HG02840 (cell line): ENCODE data around the gene NUCKS1.
"Not testable (repeated sequence)": the region's sequence is repeated elsewhere in the genome, so short reads cannot be mapped to it uniquely, and the experiment has no call there.

ENCODE experiments used
- ATAC-seq: cut with Tn5 transposase; IDR thresholded peaks from one replicate; pipeline ENCODE4 v1.9.1; 2021; ENCODE audit warnings: mild to moderate bottlenecking, moderate library complexity, moderate number of reproducible peaks; ENCODE audit not compliant: unreplicated experiment, low FRiP score

Gene NUCKS1

DNA sequence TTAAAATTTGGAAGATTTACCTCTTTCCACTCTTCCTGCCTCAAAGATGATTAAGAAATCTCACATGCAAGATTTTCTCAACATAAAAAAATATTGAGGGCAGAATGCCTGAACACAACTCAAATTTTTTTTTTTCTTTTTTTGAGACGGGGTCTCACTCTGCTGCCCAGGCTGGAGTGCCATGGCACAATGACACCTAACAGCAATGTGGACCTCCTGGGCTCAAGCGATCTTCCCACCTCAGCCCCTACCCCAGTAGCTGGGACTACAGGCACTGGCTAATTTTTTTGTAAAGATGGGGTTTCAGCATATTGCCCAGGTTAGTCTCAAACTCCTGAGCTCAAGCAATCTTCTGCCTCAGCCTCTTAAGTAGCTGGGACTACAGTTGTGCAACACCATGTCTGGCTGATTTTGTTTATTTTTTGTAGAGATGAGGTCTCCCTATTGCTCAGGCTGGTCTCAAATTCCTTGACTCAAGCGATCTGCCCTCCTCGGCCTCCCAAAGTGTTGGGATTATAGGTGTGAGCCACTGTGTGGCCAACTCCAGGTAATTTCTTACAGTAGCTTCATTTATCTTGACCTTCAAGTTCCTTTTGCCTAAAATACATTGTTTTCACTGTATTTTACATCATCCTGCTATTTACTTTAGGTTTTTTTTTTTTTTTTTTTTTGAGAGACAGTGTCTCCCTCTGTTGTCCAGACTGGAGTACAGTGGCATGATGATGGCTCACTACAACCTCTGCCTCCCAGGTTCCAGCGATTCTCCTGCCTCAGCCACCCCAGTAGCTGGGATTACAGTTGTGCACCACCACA is 10.4 kb downstream of the NUCKS1 start:
- ATAC-seq: no peak

DNA sequence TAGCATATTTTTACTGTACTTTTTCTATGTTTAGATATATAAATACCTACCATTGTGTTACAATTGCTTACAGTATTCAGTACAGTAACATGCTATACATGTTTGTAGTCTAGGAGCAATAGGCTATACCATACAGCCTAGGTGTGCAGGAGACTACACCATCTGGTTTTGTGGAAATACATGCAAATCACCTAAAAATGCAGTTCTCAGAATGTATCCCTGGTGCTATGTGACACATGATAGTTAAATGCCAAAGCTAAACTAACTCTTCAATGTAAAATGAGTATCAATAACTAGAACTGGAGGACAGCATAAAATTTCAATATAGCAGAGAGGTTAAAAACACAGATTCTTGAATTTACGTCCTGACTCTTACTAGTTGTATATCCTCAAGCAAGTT is 14.8 kb downstream of the NUCKS1 start:
- no peak for ATAC-seq

GRCh38 chr1:205733438-205734175 is 16.4 kb downstream of the NUCKS1 start:
- no peak for ATAC-seq

DNA sequence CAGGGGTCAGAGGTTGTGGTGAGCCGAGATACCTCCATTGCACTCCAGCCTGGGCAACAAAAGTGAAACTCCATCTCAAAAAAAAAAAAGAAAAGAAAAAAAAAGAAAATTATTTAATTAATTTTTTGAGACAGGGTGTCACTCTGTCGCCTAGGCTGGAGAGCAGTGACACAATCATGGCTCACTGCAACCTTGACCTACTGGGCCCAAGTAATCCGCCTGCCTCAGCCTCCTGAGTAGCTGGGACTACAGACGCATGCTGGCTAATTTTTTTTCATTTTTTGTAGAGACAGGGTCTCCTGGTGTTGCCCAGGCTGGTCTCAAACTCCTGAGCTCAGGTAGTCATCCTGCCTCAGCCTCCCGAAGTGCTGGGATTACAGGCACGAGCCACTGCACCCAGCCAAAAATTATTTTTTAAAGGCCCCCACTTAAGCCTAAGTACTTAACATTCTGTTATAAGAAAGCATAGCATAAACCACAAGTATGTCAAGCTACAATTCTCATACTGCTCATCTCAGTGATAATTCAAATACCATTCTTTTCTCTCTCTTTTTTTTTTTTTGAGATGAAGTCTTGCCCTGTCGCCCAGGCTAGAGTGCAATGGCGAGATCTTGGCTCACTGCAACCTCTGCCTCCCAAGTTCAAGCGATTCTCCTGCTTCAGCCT is 19.9 kb downstream of the NUCKS1 start:
- no peak for ATAC-seq

DNA sequence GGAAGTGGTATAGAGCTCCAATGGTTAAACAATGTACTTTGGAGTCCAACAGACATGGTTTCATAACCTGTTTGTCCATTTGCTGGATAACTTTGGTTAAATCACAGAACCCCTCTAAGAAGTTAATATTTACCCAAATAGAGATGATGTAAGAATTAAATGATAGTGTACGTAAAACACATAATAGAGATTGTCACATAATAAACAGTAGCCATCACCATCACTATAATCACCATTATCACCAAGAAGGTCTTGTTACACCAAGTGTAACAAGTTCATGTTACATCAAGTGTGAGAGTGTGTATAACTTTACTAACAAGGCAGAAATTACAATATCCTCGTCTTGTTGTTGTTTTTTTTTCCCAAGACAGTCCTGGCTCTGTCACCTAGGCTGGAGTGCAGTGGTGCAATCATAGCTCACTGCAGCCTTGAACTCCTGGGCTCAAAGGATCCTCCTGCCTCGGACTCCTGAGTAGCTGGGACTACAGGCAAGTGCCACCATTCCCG is 23.3 kb downstream of the NUCKS1 start:
- no peak for ATAC-seq

- no peak for ATAC-seq
These were observed 24.5 kb downstream of the NUCKS1 start for GRCh38 chr1:205725514-205725913.

- not testable (repeated sequence) for ATAC-seq
These were observed 29.2 kb downstream of the NUCKS1 start for GRCh38 chr1:205720740-205721139.

- ATAC-seq: no peak
These were observed 30.2 kb downstream of the NUCKS1 start for GRCh38 chr1:205719762-205720161.

DNA sequence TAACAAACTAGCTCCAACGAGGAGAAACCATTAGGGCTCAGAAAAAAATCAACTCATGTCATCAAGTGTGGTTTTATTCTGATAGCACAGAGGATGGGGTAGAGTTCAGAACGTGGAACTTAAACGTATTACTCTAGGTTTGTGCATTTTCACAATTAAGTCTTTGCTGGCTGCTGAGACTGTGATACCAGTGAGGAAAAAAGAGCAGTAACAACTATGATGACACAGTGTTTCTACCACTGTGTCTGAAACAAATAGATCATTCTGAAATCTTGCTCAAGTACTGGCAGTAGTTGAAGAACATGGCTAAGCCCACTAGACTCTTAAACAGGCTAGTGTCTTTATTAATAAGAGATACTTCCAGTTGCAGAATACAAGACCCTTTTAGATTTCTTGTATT is 31.0 kb downstream of the NUCKS1 start:
- ATAC-seq: no peak

- no peak for ATAC-seq
These were observed 33.4 kb downstream of the NUCKS1 start for GRCh38 chr1:205716371-205717132.

DNA sequence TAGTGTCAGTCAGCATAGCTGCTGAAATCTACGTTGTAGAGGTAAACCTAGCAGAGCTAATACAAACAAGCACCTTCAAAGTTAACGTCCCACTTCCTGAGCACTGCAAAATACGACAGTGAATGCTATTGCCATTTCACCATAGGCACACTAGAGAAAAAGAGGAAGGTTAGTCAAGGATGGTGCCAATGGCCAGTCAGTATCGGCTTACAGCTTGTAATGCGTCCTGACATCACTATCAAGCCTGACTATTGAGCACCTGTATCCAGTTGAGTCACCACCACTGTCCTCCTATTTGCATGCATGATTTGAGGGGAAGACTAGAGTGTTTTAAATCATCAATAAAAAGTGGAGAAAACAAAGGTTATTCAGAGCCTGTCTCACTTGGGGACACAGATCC is 34.4 kb downstream of the NUCKS1 start:
- ATAC-seq: no peak

DNA sequence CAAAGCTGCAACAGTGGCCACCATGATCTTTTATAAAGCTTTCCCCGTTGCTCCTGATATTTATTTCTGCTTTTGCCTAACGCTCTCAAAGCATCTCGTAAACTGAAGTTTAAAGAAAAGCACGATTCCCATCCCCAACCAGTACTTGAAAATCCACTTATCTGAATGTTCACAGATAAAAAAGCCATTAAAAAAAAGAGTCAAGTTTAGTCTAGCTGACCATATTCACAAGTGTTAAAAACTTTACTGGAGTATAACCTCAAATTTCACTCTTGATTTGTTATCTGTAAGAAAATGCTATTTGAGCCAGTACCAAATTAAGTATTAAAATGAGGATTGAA is 35.1 kb downstream of the NUCKS1 start:
- ATAC-seq: no peak

GRCh38 chr1:205714190-205714905 is 35.6 kb downstream of the NUCKS1 start:
- ATAC-seq: no peak

DNA sequence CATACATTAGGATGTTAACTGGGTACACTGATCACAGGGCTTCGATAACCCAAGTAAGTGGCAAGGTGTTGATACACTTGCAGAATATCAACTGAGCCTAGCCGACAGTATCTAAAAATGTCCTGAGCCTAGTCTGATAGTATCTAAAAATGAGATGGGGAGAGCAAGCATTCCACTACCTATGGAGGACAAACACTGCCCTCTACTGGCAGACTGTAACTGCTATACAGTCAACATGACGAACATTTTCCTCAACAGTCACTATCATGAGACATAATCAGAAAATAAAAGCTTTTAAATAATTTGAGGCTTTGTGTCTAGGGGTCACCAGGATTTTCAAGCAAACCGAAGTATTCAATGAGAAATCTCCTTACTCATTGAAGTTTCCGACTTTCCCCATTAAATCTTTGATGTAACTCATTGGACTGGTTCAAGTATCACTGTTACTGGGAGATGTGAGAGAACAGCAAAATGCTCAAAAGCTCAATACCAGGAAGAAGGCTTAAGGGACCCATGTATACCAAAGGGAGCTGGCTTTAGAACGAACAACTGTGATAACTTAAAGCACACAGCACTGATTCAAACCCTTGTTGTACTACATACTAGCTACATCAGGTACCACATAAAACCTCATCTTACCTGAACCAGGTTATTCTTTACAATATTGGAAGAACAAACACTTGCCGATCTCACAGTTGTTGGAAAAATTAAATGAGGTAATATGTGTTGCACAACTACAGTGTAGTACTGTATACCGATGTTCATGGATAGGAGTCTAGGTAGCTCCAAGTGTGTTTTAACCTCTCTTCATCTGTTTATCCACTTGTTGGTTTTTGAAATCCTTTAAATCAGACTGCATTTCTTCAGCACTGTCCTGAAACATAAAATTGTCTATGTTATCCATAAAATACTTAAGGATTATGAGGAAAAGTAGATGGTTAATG is 38.6 kb downstream of the NUCKS1 start:
- ATAC-seq: no peak

DNA sequence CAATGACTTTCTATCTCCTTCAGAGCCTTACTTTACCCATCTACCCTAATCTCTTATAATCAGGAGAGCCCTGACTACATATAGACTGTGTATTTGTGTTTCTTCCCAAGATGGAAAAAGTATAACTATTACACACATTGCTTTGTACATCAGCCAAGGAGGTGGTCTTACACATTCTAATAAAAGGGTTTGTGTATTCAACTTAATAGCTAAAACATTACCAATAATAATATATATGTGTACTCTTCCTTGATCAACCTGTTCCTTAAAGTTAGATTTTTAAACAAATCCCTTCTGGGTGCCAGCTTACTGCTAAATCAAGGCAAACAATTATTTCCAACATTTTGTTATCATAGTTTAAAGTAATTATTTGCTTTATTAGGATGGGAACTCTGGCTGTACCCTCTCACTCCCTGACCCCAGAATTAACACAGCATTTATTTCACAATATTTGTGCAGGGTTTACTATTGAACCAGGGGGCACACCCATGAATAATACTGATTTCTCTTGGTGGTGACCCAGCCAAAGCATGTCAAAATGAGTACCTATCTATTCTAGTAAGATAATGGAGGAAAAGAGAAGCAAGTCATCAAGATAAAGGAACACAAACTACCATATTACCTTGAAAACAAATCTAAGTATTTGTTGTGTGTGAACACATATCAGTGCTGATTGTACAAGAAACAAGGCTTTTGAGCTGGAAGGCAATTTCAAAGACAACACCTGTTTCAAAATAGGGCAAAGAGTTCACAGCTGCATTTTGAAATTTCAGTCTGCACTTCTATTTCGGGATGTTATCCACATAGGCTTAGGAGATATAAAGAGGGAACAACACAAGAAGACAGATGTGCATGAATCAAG is 39.5 kb downstream of the NUCKS1 start:
- ATAC-seq: no peak

GRCh38 chr1:205709640-205710039 is 40.3 kb downstream of the NUCKS1 start:
- ATAC-seq: no peak

GRCh38 chr1:205709059-205709398 is 41.0 kb downstream of the NUCKS1 start:
- ATAC-seq: no peak
